ENCODE results near the gene OSER1. TPM values are rescaled to one million over a fixed set of nuclear protein-coding genes. Genes with fewer than 3 reads are reported as not detected.

Gene OSER1
- total and polyA plus RNA-seq, 2 of the 8 experiments (the other 6 are each of a cell fraction or from before 2014, with no cell fraction given): 24.5 to 31.8 TPM

DNA sequence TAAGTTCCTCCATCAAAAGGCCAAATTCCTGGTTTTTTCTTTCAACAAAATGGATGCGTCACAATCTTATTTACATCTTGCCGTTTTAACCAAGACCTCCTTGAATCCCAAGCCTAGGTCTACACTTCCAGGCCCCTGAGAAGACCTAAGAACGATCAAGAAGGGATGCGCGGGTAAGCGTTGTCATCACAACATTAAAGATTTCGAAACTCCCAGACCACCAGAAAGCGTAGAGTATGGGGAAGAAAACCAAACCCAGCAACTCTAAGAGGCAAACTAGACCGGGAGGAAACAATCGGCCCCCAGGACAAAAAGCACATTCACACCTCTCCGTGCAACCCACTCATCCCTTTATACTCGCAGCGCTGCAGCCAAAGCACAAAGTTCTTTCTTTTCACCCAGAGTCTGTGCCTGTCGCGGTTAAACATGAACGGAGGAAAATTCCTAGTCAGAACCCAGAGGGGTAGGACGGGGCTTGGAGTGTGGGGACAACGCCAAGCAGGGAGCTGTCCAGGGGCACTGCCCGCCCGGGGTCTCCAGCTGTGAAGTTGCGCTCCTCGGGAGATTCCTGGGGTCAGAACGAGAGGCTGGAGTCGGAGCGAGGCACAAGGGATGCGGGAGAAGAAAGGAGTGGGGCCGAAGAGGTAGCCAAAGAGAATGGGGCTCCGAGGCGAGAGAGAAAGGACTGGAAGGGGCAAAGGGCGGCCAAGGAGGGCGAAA lies 725 bp downstream of the OSER1 start (continued):
- TF ChIP-seq, protein P1, sequence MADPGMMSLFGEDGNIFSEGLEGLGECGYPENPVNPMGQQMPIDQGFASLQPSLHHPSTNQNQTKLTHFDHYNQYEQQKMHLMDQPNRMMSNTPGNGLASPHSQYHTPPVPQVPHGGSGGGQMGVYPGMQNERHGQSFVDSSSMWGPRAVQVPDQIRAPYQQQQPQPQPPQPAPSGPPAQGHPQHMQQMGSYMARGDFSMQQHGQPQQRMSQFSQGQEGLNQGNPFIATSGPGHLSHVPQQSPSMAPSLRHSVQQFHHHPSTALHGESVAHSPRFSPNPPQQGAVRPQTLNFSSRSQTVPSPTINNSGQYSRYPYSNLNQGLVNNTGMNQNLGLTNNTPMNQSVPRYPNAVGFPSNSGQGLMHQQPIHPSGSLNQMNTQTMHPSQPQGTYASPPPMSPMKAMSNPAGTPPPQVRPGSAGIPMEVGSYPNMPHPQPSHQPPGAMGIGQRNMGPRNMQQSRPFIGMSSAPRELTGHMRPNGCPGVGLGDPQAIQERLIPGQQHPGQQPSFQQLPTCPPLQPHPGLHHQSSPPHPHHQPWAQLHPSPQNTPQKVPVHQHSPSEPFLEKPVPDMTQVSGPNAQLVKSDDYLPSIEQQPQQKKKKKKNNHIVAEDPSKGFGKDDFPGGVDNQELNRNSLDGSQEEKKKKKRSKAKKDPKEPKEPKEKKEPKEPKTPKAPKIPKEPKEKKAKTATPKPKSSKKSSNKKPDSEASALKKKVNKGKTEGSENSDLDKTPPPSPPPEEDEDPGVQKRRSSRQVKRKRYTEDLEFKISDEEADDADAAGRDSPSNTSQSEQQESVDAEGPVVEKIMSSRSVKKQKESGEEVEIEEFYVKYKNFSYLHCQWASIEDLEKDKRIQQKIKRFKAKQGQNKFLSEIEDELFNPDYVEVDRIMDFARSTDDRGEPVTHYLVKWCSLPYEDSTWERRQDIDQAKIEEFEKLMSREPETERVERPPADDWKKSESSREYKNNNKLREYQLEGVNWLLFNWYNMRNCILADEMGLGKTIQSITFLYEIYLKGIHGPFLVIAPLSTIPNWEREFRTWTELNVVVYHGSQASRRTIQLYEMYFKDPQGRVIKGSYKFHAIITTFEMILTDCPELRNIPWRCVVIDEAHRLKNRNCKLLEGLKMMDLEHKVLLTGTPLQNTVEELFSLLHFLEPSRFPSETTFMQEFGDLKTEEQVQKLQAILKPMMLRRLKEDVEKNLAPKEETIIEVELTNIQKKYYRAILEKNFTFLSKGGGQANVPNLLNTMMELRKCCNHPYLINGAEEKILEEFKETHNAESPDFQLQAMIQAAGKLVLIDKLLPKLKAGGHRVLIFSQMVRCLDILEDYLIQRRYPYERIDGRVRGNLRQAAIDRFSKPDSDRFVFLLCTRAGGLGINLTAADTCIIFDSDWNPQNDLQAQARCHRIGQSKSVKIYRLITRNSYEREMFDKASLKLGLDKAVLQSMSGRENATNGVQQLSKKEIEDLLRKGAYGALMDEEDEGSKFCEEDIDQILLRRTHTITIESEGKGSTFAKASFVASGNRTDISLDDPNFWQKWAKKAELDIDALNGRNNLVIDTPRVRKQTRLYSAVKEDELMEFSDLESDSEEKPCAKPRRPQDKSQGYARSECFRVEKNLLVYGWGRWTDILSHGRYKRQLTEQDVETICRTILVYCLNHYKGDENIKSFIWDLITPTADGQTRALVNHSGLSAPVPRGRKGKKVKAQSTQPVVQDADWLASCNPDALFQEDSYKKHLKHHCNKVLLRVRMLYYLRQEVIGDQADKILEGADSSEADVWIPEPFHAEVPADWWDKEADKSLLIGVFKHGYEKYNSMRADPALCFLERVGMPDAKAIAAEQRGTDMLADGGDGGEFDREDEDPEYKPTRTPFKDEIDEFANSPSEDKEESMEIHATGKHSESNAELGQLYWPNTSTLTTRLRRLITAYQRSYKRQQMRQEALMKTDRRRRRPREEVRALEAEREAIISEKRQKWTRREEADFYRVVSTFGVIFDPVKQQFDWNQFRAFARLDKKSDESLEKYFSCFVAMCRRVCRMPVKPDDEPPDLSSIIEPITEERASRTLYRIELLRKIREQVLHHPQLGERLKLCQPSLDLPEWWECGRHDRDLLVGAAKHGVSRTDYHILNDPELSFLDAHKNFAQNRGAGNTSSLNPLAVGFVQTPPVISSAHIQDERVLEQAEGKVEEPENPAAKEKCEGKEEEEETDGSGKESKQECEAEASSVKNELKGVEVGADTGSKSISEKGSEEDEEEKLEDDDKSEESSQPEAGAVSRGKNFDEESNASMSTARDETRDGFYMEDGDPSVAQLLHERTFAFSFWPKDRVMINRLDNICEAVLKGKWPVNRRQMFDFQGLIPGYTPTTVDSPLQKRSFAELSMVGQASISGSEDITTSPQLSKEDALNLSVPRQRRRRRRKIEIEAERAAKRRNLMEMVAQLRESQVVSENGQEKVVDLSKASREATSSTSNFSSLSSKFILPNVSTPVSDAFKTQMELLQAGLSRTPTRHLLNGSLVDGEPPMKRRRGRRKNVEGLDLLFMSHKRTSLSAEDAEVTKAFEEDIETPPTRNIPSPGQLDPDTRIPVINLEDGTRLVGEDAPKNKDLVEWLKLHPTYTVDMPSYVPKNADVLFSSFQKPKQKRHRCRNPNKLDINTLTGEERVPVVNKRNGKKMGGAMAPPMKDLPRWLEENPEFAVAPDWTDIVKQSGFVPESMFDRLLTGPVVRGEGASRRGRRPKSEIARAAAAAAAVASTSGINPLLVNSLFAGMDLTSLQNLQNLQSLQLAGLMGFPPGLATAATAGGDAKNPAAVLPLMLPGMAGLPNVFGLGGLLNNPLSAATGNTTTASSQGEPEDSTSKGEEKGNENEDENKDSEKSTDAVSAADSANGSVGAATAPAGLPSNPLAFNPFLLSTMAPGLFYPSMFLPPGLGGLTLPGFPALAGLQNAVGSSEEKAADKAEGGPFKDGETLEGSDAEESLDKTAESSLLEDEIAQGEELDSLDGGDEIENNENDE (IDR thresholded peaks at IDR 0.05; ENCODE audit: insufficient replicate concordance, low read length): no peak
- TF ChIP-seq TCF12 (IDR thresholded peaks at IDR 0.05; ENCODE audit: low read depth, low read length) (no peak), SUZ12 (IDR thresholded peaks at IDR 0.05; ENCODE audit: low read length) (no peak), TEAD4 (IDR thresholded peaks at IDR 0.05; ENCODE audit: low read depth, low read length) (no peak), FOSL1 (IDR thresholded peaks at IDR 0.05; ENCODE audit: insufficient read depth, low read depth, low read length) (no peak), NANOG (IDR thresholded peaks at IDR 0.05; ENCODE audit: insufficient read depth, low read depth, low read length, poor library complexity, severe bottlenecking) (no peak), POLR2A (IDR thresholded peaks at IDR 0.05; ENCODE audit: control extremely low read depth in 1 of 2, low read depth in 2 of 2, low read length in 2 of 2) (peak in 1 of 2 experiments; percentile 53; a peak in 1 of 3 replicates)
- TF ChIP-seq, protein P2, sequence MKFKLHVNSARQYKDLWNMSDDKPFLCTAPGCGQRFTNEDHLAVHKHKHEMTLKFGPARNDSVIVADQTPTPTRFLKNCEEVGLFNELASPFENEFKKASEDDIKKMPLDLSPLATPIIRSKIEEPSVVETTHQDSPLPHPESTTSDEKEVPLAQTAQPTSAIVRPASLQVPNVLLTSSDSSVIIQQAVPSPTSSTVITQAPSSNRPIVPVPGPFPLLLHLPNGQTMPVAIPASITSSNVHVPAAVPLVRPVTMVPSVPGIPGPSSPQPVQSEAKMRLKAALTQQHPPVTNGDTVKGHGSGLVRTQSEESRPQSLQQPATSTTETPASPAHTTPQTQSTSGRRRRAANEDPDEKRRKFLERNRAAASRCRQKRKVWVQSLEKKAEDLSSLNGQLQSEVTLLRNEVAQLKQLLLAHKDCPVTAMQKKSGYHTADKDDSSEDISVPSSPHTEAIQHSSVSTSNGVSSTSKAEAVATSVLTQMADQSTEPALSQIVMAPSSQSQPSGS (IDR thresholded peaks at IDR 0.05; ENCODE audit: low read length): no peak
